OCI-LY3 (cell line): ENCODE data around the gene PPDPF.

Experiments
- H2AFZ ChIP-seq: fragments of 200-600, 300-600 bp; shearing (Covaris generic); 2 replicates; pipeline ENCODE4 v1.6.0; 2014; ENCODE audit warnings: antibody characterized with exemption, low read depth, low read length
- H3K27ac ChIP-seq: fragments of 200-600, 300-600 bp; sonication (generic); 2 replicates; pipeline ENCODE4 v1.5.1; 2014; ENCODE audit warnings: mild to moderate bottlenecking, low read length, moderate library complexity, mixed read lengths
- H3K27me3 ChIP-seq: fragments of 200-600, 300-600 bp; sonication (generic); 2 replicates; pipeline ENCODE4 v1.6.1; 2014; ENCODE audit warnings: low read depth, low read length, mixed read lengths
- H3K36me3 ChIP-seq: fragments of 200-600, 300-600 bp; sonication (generic); replicated peaks from 2 replicates; pipeline ENCODE3; 2014; ENCODE audit warnings: low read depth, low read length, mixed read lengths
- H3K4me1 ChIP-seq: fragments of 300-600, 200-600 bp; sonication (generic); 2 replicates; pipeline ENCODE4 v1.6.1; 2014; ENCODE audit warnings: low read length, mixed read lengths
- H3K4me2 ChIP-seq: fragments of 200-600, 300-600 bp; sonication (generic); 2 replicates; pipeline ENCODE4 v1.6.1; 2014; ENCODE audit warnings: low read length, mixed read lengths
- H3K4me3 ChIP-seq: fragments of 300-600, 200-600 bp; sonication (generic); 2 replicates; pipeline ENCODE4 v1.5.1; 2014; ENCODE audit warnings: antibody characterized with exemption, mild to moderate bottlenecking, low read length, moderate library complexity
- H3K79me2 ChIP-seq: fragments of 300-600, 200-600 bp; shearing (Covaris generic); 2 replicates; pipeline ENCODE4 v1.6.1; 2014; ENCODE audit warnings: mild to moderate bottlenecking, low read length, mixed read lengths
- H3K9ac ChIP-seq: fragments of 300-600, 200-600 bp; shearing (Covaris generic); 2 replicates; pipeline ENCODE4 v1.6.0; 2014; ENCODE audit warnings: mild to moderate bottlenecking, low read length, moderate library complexity
- H3K9me3 ChIP-seq: fragments of 200-600, 300-600 bp; shearing (Covaris generic); 2 replicates; pipeline ENCODE4 v1.6.1; 2014; ENCODE audit warnings: low read length, mixed read lengths; ENCODE audit not compliant: insufficient read depth
- H4K20me1 ChIP-seq: fragments of 200-600, 300-600 bp; sonication (generic); 2 replicates; pipeline ENCODE4 v1.6.1; 2016; ENCODE audit warnings: low read length, mixed read lengths; ENCODE audit not compliant: insufficient read depth
- EZH2phosphoT487 ChIP-seq: fragments of 200-600 bp; shearing (Covaris generic); IDR thresholded peaks from 2 replicates; pipeline ENCODE4 v1.6.1; 2018; ENCODE audit warnings: antibody characterized with exemption, mixed run types, low read depth
- TF ChIP-seq, protein P1 (sequence below): fragments of 200-600, 300-600 bp; sonication (generic); IDR thresholded peaks from 2 replicates; pipeline ENCODE4 v1.5.1; 2014; ENCODE audit warnings: antibody characterized with exemption, low read length, low read depth

The PPDPF gene

GRCh38 chr20:63484651-63485403, 35.7 kb upstream of the PPDPF start:
- no peak overlapping the region for H3K9ac ChIP-seq
- H3K4me3 ChIP-seq: no peak overlapping the region
- no peaks in the 10 kb centered on the region for H3K79me2 ChIP-seq
- H3K4me1 ChIP-seq: no peaks in the 10 kb centered on the region
- H4K20me1 ChIP-seq: no peaks in the 10 kb centered on the region
- TF ChIP-seq, protein P1, sequence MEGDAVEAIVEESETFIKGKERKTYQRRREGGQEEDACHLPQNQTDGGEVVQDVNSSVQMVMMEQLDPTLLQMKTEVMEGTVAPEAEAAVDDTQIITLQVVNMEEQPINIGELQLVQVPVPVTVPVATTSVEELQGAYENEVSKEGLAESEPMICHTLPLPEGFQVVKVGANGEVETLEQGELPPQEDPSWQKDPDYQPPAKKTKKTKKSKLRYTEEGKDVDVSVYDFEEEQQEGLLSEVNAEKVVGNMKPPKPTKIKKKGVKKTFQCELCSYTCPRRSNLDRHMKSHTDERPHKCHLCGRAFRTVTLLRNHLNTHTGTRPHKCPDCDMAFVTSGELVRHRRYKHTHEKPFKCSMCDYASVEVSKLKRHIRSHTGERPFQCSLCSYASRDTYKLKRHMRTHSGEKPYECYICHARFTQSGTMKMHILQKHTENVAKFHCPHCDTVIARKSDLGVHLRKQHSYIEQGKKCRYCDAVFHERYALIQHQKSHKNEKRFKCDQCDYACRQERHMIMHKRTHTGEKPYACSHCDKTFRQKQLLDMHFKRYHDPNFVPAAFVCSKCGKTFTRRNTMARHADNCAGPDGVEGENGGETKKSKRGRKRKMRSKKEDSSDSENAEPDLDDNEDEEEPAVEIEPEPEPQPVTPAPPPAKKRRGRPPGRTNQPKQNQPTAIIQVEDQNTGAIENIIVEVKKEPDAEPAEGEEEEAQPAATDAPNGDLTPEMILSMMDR: no peak
- TF ChIP-seq EZH2phosphoT487: no peak
- no peak overlapping the region for H3K27ac ChIP-seq
- no peaks in the 10 kb centered on the region; the same call in 1 of the 2 replicates for H3K27me3 ChIP-seq
- H3K9me3 ChIP-seq: no peaks in the 10 kb centered on the region
- H3K4me2 ChIP-seq: no peak overlapping the region
- no peak overlapping the region for H2AFZ ChIP-seq
- H3K36me3 ChIP-seq: no peaks in the 10 kb centered on the region

DNA sequence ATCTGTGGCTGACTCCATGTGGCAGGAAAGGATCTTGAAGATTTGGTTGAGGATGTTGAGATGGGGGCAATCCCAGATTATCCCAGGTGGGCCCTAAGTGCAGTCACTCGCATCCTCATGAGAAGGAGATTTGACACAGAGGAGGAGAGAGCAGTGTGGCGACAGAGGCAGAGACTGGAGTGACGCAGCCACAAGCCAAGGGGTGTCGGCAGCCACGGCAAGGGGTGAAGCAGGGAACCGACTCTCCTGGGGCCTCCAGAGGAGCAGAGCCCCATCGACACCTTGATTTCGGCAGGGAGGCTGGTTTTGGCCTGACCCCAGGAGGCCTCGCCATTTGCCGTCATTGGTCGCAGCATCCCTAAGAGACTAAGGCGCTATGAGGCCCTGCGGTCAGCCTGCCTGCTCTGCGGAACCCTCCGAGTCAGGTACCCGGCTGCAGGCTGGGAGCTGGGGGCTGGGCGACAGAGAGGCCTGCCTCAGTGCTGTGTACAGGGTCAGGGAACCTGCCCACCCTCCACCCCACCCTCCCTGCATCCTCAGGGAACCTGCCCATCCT, 34.2 kb upstream of the PPDPF start:
- Histone ChIP-seq H3K4me1 (no peaks in the 10 kb centered on the region), H3K9me3 (no peaks in the 10 kb centered on the region), H3K4me2 (no peak overlapping the region), H3K36me3 (no peaks in the 10 kb centered on the region), H3K4me3 (no peak overlapping the region), H4K20me1 (no peaks in the 10 kb centered on the region), H3K9ac (no peak overlapping the region), H3K27ac (no peak overlapping the region), H3K27me3 (no peaks in the 10 kb centered on the region; the same call in 1 of the 2 replicates), H3K79me2 (no peaks in the 10 kb centered on the region), H2AFZ (no peak overlapping the region)
- TF ChIP-seq, protein P1: no peak
- no peak for TF ChIP-seq EZH2phosphoT487

DNA sequence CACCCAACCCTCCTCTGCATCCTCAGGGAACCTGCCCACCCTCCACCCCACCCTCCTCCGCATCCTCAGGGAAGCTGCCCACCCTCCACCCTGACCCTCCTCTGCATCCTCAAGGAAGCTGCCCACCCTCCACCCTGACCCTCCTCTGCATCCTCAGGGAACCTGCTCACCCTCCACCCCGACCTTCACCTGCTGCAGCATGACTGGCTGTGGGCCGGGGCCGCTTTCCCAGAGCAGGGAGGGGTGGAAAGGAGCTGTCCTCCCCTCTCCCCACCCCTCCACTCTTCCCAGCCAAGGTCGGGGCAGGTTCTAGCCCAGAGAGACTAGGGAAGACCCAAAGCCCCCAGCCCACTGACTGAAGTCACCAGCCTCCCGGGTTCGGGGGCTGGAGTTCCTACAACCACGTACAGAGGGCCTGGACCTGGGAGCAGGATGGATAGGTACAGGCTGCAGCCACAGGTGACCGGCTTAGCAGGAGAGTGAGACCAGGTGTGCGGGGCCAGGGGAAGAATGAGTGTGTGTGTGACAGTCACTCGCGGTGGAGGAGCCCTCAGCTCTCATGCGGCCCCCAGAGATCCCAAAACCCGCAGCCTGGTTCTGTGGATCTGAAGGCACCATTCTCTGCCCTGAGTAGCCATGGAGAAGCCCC, 33.3 kb upstream of the PPDPF start:
- H3K27me3 ChIP-seq: no peaks in the 10 kb centered on the region

More for the DNA sequence above, 33.3 kb upstream of the PPDPF start:
- Histone ChIP-seq H4K20me1 (no peaks in the 10 kb centered on the region), H3K27ac (no peak overlapping the region), H2AFZ (no peak overlapping the region), H3K36me3 (no peaks in the 10 kb centered on the region), H3K4me2 (no peak overlapping the region), H3K9ac (no peak overlapping the region), H3K4me3 (no peak overlapping the region), H3K9me3 (no peaks in the 10 kb centered on the region), H3K79me2 (no peaks in the 10 kb centered on the region), H3K4me1 (no peaks in the 10 kb centered on the region)
- TF ChIP-seq EZH2phosphoT487: no peak
- TF ChIP-seq, protein P1: no peak
